Epithelial cell of esophagus (primary cell): ENCODE results near the gene TRRAP.
A peak's percentile ranks its signal among the peaks of the same experiment; 100 is the strongest.

Experiments used
- DNase-seq: peaks from one replicate; pipeline ENCODE4 v3.0.0; 2010; ENCODE audit warnings: low read depth
- H3K4me3 ChIP-seq: 2 replicates; pipeline ENCODE4 v1.5.1; 2011; ENCODE audit warnings: mild to moderate bottlenecking, low read length, control low read depth
- CTCF ChIP-seq: IDR thresholded peaks from 2 replicates; pipeline ENCODE4 v1.5.1; 2011; ENCODE audit warnings: low read depth, mild to moderate bottlenecking, low read length, control low read depth, inconsistent platforms; ENCODE audit not compliant: insufficient read depth; ENCODE audit errors: missing control alignments

The TRRAP gene

GRCh38 chr7:98909487-98909886 lies 31.2 kb downstream of the TRRAP start:
- no peak overlapping the region for H3K4me3 ChIP-seq
- no peak for TF ChIP-seq CTCF
- no peak for DNase-seq

GRCh38 chr7:98910427-98910826 lies 32.1 kb downstream of the TRRAP start:
- H3K4me3 ChIP-seq = no peak overlapping the region
- TF ChIP-seq CTCF = no peak
- DNase-seq = no peak

- no peak for TF ChIP-seq CTCF
- H3K4me3 ChIP-seq = no peak overlapping the region
- no peak for DNase-seq
Observed at GRCh38 chr7:98911916-98912315, 33.6 kb downstream of the TRRAP start.

- peak; percentile 13 for DNase-seq
- no peak overlapping the region for H3K4me3 ChIP-seq
- TF ChIP-seq CTCF = no peak
Observed at GRCh38 chr7:98913026-98913425, 34.7 kb downstream of the TRRAP start.

- TF ChIP-seq CTCF = no peak
- DNase-seq = no peak
- H3K4me3 ChIP-seq = no peak overlapping the region
Observed at GRCh38 chr7:98913612-98914011, 35.3 kb downstream of the TRRAP start.

GRCh38 chr7:98917331-98917730 lies 39.0 kb downstream of the TRRAP start:
- no peak for DNase-seq
- TF ChIP-seq CTCF = no peak
- H3K4me3 ChIP-seq = no peak overlapping the region

- DNase-seq = peak; percentile 6
- H3K4me3 ChIP-seq = no peak overlapping the region
- TF ChIP-seq CTCF = no peak
Observed at GRCh38 chr7:98921608-98922372, 43.5 kb downstream of the TRRAP start.
